HG02623 (cell line): Measurements from ENCODE around the gene NEDD4L.
"Not testable (repeated sequence)": the region's sequence is repeated elsewhere in the genome, so short reads cannot be mapped to it uniquely, and the experiment has no call there.

Experiments used
- ATAC-seq: cut with Tn5 transposase; IDR thresholded peaks from one replicate; pipeline ENCODE4 v1.9.1; 2021; ENCODE audit warnings: moderate library complexity; ENCODE audit not compliant: unreplicated experiment

The NEDD4L gene

GRCh38 chr18:58043491-58044369 lies at the start of gene NEDD4L:
Gene NEDD4L (plus strand): TSS chr18:58044226. CDS start chr18:58044661, 435 bp downstream.
- peak; percentile 71 for ATAC-seq

DNA sequence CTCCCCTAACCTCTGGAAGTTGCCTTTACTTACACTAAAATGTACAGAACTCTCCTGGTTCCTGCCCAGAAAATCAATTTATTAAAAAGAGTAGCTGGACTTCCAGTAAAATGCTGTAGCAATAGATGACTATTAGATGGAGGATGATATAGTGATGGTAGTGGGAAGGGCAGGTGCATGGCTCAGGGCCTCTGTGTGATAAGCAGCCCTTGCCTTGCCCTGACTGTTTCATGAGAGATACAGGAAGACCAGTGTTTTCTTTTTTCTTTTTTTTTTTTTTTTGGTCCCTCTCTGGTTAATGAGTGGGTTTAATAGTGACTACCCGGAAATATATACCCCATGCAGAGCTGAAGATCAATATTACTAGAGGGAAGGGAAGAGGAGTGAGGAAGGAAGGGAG lies 48.7 kb upstream of the NEDD4L start:
- ATAC-seq: no peak

DNA sequence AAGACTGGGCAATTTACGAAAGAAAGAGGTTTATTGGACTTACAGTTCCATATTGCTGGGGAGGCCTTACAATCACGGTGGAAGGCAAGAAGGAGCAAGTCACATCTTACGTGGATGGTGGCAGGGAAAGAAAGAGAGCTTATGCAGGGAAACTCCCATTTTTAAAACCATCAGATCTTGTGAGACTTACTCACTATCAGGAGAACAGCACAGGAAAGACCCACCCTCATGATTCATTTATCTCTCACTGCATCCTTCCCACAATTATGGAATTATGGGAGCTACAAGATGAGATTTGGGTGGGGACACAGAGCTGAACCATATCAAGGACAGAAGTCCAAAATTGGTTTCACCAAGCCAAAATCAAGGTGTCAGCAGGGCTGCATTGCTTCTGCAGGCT lies 47.1 kb upstream of the NEDD4L start:
- ATAC-seq: not testable (repeated sequence)

- no peak for ATAC-seq
Observed at GRCh38 chr18:57997820-57998219, 46.2 kb upstream of the NEDD4L start.

DNA sequence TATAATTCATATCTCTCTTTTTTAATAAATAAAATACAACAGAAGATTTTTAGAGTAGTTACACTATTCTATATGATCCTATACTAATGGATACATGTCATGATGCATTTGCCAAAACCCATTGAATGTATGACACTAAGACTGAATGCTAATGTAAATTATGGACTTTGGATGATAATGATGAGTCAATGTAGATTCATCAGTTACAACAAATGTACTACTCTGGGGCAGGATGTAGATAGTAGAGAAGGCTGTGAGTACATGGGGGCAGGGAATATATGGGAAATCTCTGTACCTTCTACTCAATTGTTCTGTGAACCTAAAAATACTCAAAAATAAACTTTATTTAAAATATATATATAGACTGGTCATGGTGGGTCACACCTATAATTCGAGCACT lies 45.6 kb upstream of the NEDD4L start:
- ATAC-seq: no peak

DNA sequence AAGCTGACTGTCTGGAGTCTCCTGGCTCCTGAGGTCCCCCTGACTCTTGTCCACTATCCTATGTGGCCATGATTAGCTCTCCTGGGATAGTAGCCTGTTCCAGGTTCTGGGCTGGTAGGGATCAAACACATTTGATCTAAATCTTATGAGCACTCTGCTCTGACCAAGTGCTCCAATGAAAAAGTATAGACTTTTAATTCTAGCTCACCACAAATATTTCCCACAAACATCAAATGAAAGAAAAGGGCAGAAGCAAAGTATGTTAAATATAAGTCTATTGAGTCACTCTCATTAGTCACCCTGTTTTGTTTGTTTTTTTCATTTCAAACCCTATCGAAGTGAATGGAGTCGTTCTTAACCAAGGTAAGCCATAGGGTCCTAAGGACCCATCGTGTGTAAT lies 39.7 kb upstream of the NEDD4L start:
- ATAC-seq: no peak

GRCh38 chr18:58005011-58005410 lies 39.0 kb upstream of the NEDD4L start:
- ATAC-seq: no peak

- no peak for ATAC-seq
Observed at GRCh38 chr18:58005885-58006523, 38.0 kb upstream of the NEDD4L start.

DNA sequence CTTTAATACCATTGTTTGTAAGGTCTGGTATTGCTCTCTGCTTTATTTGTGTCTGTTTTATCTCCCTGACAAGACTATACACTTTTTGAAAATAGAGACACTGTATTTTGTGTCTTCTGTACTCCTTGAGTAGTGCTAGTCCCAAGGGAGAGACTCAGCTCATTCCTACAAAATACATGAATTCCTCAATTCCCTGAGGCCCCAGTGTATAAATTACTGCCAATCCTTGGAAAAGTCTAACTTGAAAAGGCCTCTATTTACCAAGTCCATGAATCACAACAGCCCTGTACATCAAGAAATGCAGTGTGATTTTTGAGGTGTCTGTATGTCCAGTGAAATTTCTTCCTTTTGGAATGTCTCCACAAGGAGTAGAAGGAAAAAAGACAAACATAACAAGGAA lies 34.9 kb upstream of the NEDD4L start:
- ATAC-seq: no peak

GRCh38 chr18:58010265-58010664 lies 33.8 kb upstream of the NEDD4L start:
- ATAC-seq: no peak

DNA sequence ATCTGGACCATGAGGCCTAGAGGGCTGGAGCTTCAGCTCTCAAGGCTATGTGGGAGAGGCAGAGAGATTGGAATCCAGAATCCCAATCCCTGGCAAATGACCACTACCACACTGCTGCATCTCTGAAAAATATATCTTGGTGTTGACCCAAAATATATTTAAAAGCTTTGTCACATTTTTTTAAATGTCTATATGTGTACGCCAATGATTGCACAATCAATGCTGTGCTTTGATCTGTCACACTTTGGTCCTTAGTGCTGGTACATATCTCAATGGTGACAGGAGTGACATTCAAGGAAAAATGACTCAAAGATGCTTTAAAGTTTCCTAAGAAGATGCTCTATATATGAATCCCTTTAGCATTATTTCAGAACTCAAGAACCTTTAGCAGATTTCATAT lies 31.7 kb upstream of the NEDD4L start:
- no peak for ATAC-seq

GRCh38 chr18:58013241-58014211 lies 30.5 kb upstream of the NEDD4L start:
- ATAC-seq: no peak

GRCh38 chr18:58015065-58015780 lies 28.8 kb upstream of the NEDD4L start:
- ATAC-seq: peak; percentile 100

- no peak for ATAC-seq
Observed at GRCh38 chr18:58017267-58017666, 26.8 kb upstream of the NEDD4L start.

- ATAC-seq: no peak
Observed at GRCh38 chr18:58020567-58021107, 23.4 kb upstream of the NEDD4L start.

- ATAC-seq: no peak
Observed at GRCh38 chr18:58021504-58021903, 22.5 kb upstream of the NEDD4L start.

- no peak for ATAC-seq
Observed at GRCh38 chr18:58023108-58023507, 20.9 kb upstream of the NEDD4L start.

DNA sequence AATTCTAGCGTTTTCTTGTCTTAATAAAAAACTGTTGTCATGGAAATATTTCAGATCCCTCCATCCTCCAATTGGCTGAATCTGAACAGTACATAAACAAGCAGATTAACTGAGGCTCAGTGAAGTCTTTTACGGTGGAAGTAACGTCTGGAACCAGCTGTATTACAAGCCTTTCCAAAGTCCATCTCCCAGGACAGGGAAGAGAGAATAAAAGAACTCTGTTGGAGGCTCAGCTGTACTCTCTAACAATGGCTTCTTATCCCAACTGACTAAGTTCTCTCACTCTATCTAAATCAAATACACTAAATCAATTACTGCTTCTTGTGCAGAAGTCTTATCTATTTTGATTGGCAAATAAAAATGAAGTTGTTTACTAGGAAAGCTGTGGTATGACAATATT lies 19.9 kb upstream of the NEDD4L start:
- ATAC-seq: no peak

DNA sequence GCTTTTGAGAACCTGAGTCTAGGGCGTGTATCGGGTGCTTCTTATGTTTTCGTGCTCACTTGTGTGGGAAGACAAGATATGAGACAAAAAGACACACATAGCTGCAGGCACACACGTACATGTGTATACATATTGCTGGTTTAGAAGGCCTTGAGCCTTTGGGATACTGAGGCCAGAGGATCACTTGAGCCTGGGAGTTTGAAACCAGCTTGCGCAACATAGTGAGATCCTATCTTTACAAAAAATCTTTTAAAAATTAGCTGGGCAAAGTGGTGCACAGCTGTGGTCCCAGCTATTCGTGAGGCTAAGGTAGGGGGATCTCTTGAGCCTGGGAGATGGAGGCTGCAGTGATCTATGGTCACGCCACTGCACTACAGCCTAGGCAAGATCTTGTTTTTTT lies 18.8 kb upstream of the NEDD4L start:
- ATAC-seq: no peak

DNA sequence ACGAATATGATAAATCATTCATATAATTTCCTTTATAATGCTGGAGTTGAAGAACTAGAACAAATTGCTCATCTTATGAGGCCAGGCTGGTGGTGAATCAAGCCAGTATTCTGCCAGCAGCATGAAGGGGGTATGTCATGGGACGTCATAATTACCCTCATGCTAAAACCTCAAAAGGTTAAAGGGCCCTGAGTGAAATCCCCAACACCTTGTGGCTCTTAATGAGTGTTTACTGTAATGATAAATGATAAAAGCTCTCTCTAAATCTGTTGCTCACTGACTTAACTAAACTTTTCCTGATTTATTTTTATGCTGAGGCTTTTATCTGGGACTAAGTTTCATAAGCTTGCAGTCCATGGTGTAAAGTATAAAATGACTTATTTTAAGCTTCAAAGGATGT lies 18.3 kb upstream of the NEDD4L start:
- ATAC-seq: no peak
